ENCODE results near the gene NCKIPSD.

The NCKIPSD gene

DNA sequence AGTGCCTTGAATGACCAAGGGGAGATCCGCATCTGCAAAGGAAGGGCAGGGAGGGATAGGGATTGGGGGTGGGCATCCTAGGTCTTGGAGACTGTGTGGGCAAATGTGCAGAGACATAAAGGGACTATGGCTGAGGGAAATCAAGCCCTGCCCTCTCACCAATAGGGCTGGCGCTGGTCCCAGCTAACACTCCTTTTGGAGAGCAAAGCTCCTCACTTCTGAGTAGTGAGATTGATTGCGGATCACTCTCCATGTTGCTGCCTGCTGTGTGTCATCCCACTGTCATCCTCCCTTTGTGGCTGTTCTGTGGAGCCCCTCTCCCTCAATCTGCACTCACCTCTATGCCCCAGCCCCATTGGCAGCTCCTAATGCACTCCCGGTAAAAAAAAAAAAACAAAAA, 20.8 kb downstream of the NCKIPSD start:
- H3K27ac ChIP-seq: no peak overlapping the region
- no peak for TF ChIP-seq CTCF (conservative IDR thresholded peaks at IDR 0.05)

DNA sequence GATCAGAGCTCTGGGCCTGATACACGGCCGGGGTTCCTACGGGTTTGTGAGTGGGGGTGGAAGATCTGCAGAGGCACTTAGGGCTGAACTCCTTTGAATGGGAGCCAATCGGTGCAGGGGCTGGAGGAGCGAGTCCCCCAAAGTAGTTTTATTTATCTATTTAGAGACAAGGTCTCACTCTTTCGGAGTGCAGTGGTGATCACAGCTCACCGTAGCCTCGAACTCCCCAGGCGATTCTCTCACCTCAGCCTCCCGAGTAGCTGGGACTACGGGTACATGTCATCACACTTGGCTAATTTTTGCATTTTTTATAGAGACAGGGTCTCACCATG, 21.4 kb downstream of the NCKIPSD start:
- no peak for TF ChIP-seq CTCF (conservative IDR thresholded peaks at IDR 0.05)
- no peak overlapping the region for H3K27ac ChIP-seq

- TF ChIP-seq CTCF (conservative IDR thresholded peaks at IDR 0.05): peak; percentile 55
- peak overlapping the region; percentile 40; the same call in 1 of the 2 replicates for H3K27ac ChIP-seq
Observed at GRCh38 chr3:48663489-48664312, 22.0 kb downstream of the NCKIPSD start.

DNA sequence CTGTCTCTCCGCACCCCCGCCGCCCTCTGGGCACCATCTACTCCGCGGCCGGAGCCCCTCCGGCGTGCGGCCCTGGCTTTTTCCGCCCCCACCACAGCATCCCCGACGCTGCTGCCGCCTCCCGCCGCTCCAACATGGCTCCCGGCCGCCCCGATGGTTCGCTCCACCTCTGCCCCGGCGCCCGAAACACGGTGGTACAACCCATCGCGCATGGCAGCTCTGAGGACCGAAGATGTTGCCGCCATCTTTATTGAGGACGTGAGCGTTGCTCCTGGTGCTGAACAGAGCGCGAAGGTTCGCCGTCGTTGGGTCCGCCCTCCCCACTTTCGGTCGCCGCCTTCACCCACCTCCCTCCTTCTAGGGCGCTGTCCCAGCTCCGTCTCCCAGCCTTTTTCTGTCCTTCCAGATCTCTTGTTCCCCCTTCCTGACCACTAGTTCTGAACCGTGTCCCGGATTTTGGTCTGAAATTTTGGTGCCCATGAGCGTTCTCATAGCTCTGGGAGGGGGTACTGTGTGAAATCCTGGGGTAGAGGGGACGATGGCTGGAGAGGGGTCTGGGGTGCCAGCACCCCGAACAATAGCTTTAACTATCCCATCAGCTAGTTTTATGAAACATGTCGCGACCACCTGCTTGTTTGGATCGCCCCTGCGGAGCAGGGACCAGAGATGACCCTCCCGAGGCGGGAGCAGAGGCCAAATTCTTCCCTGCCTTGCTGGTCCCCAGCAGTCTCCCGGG, 22.8 kb downstream of the NCKIPSD start, which contains the start of gene CELSR3:
Gene CELSR3, minus strand, starts transcription at position 134 of the 736 bp plus-strand sequence. CDS start 252 bp downstream, outside the sequence.
- TF ChIP-seq CTCF (conservative IDR thresholded peaks at IDR 0.05): no peak
- peak within 1 kb of the TSS; percentile 40; the same call in 1 of the 2 replicates for H3K27ac ChIP-seq

DNA sequence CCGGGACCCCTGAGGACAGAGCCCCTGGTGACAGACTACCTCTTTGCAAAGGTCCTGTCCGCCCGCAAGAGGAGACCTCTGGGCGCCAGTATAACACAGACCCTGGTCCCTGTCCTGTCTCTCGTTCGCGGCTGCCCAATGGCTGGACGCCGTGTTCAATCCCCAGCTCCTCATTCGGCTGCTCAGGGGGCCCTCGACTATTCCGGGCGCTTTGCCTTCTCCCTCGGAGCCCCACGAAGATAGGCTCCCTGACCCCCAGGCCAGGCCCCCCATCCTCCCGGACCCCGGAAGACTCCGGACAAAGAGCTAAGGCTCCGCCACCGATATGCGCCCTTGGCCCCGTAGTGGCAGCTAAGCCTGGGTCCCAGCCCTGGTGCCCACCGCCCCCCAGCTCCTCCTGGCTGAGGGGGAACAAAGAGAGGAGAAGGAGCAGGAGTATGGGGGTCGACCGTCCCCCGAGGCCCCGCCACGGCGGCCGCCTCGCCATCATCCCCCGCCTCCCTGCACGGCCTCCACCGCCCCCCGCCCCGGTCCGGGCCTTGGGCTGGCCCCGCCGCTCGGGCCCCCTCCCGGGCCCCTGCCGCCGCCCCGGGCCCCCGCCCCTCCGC, 23.5 kb downstream of the NCKIPSD start:
- peak overlapping the region; percentile 40; the same call in 1 of the 2 replicates for H3K27ac ChIP-seq
- no peak for TF ChIP-seq CTCF (conservative IDR thresholded peaks at IDR 0.05)

- no peak for TF ChIP-seq CTCF (conservative IDR thresholded peaks at IDR 0.05)
- no peak overlapping the region for H3K27ac ChIP-seq
Observed at GRCh38 chr3:48661501-48662144, 24.1 kb downstream of the NCKIPSD start.

Data from VCaP (cell line).